Measurements from ENCODE around the gene NAPB.
A peak's percentile ranks its signal among the peaks of the same experiment; 100 is the strongest.
"Not testable (repeated sequence)": the region's sequence is repeated elsewhere in the genome, so short reads cannot be mapped to it uniquely, and the experiment has no call there.

Gene NAPB

DNA sequence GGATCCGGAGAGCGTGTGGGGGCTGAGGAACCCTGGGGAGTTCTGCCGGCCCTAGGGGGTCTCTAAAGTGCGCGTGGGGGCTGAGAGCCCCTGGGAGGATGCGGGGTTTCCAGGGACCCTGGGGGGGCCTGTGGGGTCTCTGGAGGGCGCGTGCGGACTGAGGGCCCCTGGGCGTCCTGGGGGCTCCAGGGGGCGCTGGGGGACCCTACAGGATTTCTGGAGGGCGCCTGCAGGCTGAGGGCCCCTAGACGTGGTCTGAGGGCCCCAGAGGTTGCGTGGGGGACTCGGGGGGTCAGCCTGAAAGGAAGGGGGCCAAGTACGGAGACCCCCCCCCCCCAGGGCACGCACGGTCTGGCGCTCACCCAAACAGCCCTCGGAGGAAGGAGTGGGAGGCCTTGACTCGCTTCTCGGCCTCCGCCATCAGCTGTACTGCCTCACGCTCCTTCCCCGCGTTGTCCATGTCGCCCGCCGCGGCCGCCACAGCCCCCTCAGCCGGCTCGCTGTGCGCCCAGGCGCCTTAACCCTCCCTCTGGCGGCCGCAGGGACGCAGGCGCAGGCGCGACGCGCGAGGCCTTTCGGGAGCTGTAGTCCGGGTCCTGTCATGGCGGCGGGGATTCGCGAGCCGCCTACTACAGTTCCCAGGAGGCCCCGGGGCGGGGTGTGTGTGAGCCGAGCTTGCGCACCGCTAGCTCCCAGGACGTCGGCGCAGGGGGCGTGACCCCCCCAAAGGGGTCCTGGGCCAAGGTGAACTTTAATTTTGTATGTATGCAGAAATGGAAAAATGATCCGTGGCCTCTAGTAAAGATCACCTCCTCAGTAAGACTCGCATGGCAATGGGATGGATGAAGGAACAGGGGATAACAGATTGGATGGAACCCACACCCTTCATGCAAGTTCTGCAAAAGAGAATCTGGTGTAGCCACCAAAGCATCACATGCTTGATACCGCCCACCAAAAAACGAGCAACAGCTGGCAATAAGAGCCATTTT lies at the start of gene NAPB:
Gene NAPB (minus strand): TSS at position 546 of the 989 bp plus-strand sequence. CDS start 86 bp downstream, at position 460.
- DNase-seq, result peak; percentile 97

- DNase-seq, result not testable (repeated sequence)
Measured at GRCh38 chr20:23466961-23467360, 45.7 kb upstream of the NAPB start.

- no peak for DNase-seq
Measured at GRCh38 chr20:23461180-23461579, 39.9 kb upstream of the NAPB start.

GRCh38 chr20:23459461-23460150 lies 38.3 kb upstream of the NAPB start:
- no peak for DNase-seq

DNA sequence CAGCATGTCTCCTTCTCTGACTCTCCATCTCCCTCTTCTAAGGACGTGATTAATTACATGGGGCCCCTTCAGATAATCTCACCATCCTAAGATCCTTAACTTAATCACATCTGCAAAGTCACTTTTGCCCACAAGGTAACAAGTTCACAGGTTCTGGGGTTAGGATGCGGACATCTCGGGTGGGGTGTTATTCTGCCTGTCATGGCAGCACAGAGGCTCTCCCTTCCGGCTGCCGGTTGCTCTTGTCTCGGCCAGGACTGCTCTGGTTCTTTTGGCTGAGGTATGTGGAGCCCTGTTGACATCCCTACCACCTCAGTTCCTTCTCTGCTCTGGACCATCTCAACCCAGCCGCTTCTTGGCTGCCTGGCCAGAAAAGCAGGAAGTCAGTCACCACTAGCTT lies 35.6 kb upstream of the NAPB start:
- no peak for DNase-seq

- no peak for DNase-seq
Measured at GRCh38 chr20:23456409-23456808, 35.1 kb upstream of the NAPB start.

DNA sequence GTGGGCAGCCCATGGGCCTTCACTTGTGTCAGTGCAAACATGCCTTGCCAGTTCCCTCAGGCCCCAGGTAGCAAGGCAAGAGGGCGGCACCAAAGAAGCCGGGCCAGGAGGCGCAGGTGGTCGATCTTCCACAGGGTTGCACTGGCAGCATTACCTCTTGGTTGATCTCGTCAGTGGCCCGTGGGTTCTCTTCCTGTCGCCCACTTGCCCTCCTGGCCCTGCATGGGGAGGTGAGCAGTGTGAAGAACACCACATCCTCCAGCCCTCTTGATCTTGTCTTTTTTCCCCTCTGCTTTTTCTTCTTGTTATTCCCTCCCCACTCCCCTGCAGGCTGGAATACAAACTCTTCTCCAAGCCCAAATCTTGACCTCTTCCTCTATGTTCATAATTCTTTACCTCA lies 34.4 kb upstream of the NAPB start:
- no peak for DNase-seq

- no peak for DNase-seq
Measured at GRCh38 chr20:23454816-23455215, 33.5 kb upstream of the NAPB start.

GRCh38 chr20:23453549-23454543 lies 32.6 kb upstream of the NAPB start:
- no peak for DNase-seq

DNA sequence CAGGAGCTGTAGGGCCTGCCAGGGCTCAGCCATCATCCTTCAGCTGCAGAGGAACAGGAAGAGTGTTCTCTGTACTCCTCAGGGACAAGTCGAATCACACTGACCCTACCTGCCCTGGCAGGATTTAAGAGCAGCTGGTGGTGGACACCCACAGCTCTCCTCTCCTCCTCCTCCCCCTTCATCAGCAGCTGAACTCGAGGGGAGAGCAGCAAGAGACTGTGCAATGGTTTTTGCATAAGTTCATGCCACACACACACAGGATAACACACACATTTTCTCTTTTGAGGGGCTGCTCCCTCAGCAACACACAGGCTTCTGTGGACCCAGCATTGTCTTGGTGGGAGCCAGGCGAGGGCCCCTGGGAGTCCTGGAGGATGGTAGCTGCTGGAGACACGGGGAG lies 31.5 kb upstream of the NAPB start, which contains the start of gene CST11:
Gene CST11 (minus strand): TSS at position 101 of the 400 bp plus-strand sequence. CDS start 65 bp downstream, at position 36.
- DNase-seq, result no peak

- DNase-seq, result no peak
Measured at GRCh38 chr20:23451956-23452487, 30.7 kb upstream of the NAPB start.

GRCh38 chr20:23450877-23451276 lies 29.6 kb upstream of the NAPB start:
- DNase-seq, result no peak

DNA sequence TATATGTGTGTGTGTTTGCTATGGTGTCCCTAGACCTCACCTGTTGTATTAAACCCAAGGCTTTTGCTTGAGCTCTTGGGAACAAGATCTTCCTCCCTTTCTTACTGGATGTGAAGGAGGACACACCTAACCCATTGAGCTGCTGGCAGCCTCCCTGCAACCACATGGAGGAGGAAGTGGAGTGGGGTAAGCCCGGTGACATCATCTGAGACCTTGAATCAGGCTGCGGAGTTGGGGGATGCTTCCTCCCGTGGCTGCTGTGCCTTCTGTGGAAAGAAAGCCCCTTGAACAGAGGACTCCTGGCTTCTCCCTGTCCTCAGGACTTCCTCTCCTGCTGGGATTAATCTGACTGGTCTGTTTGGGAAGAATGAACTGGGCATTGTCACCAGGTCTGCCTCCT lies 28.1 kb upstream of the NAPB start:
- no peak for DNase-seq

GRCh38 chr20:23448167-23448566 lies 26.9 kb upstream of the NAPB start:
- no peak for DNase-seq

- DNase-seq, result peak; percentile 66
Measured at GRCh38 chr20:23446505-23446904, 25.2 kb upstream of the NAPB start.

GRCh38 chr20:23445596-23446217 lies 24.4 kb upstream of the NAPB start:
- DNase-seq, result no peak

- DNase-seq, result no peak
Measured at GRCh38 chr20:23444859-23445258, 23.6 kb upstream of the NAPB start.

- no peak for DNase-seq
Measured at GRCh38 chr20:23442436-23442835, 21.1 kb upstream of the NAPB start.

DNA sequence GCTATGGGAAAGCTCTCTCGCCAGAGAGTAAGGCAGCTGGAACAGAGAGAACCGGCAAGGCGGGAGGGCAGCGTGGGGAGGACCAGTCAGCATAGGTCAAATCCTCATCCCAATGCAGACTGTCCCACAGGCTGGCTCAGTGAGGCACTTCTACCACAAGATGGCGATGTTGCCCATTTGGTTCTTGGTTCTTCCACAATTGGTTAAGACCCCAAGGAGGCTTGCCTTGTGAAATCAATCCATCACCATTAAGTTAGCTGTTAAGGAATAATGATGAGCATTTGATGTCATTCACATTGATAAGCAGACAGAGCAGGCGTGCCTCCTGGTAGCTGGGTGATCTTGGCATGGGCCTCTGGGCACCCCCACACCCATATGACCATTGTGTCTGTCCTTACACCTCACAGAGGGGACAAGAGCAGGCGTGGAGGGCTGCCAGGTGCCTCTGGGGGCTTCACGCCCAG lies 20.6 kb upstream of the NAPB start:
- peak; percentile 95 for DNase-seq

- no peak for DNase-seq
Measured at GRCh38 chr20:23440004-23440403, 18.7 kb upstream of the NAPB start.

DNA sequence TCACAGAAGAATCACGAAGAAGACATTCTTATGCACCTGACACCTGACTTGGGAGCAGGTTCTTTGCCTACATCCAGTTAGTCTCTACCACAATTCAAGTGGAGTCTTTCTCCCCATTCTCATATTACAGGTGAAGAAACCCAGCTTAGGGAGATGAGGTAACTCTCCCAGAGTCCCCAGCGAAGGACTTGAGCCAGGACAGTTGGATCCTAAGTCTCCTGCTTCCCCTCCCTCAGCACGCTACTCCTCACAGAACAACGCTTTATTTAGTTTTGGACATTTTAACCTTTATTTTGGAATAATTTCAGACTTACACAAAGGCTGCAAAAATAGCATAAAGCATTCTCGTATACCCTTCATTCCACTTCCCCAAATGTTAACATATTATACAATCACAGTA lies 17.4 kb upstream of the NAPB start:
- no peak for DNase-seq
